HEK293T (cell line): ENCODE measurements around the gene ATP1A3.

Experiments used
- BHLHE40 ChIP-seq: fragments of 450-650 bp; IDR thresholded peaks from 2 replicates; pipeline ENCODE4 v1.6.1; 2016; ENCODE audit warnings: mild to moderate bottlenecking, moderate library complexity, borderline replicate concordance
- ELF4 ChIP-seq: fragments of 450-650 bp; IDR thresholded peaks from 2 replicates; pipeline ENCODE4 v1.6.1; 2017; ENCODE audit warnings: antibody characterized with exemption
- FOXK2 ChIP-seq: fragments of 450-650 bp; IDR thresholded peaks from 2 replicates; pipeline ENCODE4 v1.6.1; 2016; ENCODE audit warnings: mild to moderate bottlenecking
- HDGF ChIP-seq: fragments of 450-650 bp; IDR thresholded peaks from 2 replicates; pipeline ENCODE4 v1.6.1; 2017; ENCODE audit warnings: antibody characterized with exemption, borderline replicate concordance
- SP1 ChIP-seq: fragments of 450-650 bp; IDR thresholded peaks from 2 replicates; pipeline ENCODE4 v1.6.1; 2017
- TF ChIP-seq, protein P1 (sequence below): fragments of 450-650 bp; IDR thresholded peaks from 2 replicates; pipeline ENCODE4 v1.6.1; 2016

DNA sequence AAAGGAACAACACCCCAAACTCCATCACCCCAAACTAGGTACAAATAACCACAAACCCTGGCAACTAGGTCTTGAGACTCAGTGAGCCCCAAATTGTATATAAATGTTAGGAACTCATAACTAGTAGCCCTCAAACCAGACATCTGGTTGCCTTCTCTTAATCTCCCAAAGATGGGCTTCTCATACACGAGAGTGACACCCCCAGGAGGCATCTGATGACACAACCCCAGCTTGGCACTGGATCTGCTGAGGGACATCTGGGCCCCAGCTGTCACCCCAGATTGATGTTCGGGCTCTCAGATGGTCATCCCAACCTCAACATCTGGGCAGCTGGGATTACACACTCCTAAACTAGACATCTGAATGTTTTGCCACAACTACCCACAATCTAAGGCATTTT, 49.7 kb downstream of the ATP1A3 start:
- TF ChIP-seq FOXK2 = no peak
- TF ChIP-seq ELF4 = no peak
- TF ChIP-seq, protein P1, sequence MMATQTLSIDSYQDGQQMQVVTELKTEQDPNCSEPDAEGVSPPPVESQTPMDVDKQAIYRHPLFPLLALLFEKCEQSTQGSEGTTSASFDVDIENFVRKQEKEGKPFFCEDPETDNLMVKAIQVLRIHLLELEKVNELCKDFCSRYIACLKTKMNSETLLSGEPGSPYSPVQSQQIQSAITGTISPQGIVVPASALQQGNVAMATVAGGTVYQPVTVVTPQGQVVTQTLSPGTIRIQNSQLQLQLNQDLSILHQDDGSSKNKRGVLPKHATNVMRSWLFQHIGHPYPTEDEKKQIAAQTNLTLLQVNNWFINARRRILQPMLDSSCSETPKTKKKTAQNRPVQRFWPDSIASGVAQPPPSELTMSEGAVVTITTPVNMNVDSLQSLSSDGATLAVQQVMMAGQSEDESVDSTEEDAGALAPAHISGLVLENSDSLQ = no peak
- TF ChIP-seq HDGF = no peak
- TF ChIP-seq SP1 = no peak
- TF ChIP-seq BHLHE40 = no peak
